HepG2 (cell line): ENCODE results near the gene C21orf58.

ENCODE experiments used
- KLF6 ChIP-seq: IDR thresholded peaks from 2 replicates; pipeline ENCODE4 v1.8.0; 2016; ENCODE audit warnings: missing biosample characterization, missing genetic modification reagents
- NR3C1 ChIP-seq: sonication (generic); formaldehyde crosslinking; IDR thresholded peaks from 2 replicates; pipeline ENCODE4 v1.4.0; 2020; ENCODE audit warnings: missing genetic modification reagents
- RBM22 ChIP-seq: fragments of 200-400 bp; formaldehyde crosslinking; optimal IDR thresholded peaks from 2 replicates; pipeline ENCODE3; 2017; ENCODE audit warnings: mild to moderate bottlenecking, low read length, moderate library complexity
- SP4 ChIP-seq: sonication (generic); formaldehyde crosslinking; IDR thresholded peaks from 2 replicates; pipeline ENCODE4 v1.8.1; 2023; ENCODE audit warnings: mild to moderate bottlenecking, missing genetic modification reagents
- SRF ChIP-seq: IDR thresholded peaks from 2 replicates; pipeline ENCODE4 v1.6.1; 2011; ENCODE audit warnings: mild to moderate bottlenecking, low read depth, low read length, moderate library complexity
- ZNF253 ChIP-seq: sonication (generic); formaldehyde crosslinking; IDR thresholded peaks from 2 replicates; pipeline ENCODE4 v1.8.0; 2022; ENCODE audit warnings: mild to moderate bottlenecking, missing genetic modification reagents, borderline replicate concordance
- ZNF713 ChIP-seq: sonication (generic); formaldehyde crosslinking; IDR thresholded peaks from 2 replicates; pipeline ENCODE4 v1.4.0; 2020; ENCODE audit warnings: mild to moderate bottlenecking, missing genetic modification reagents
- ZNF749 ChIP-seq: sonication (generic); formaldehyde crosslinking; IDR thresholded peaks from 2 replicates; pipeline ENCODE4 v1.8.0; 2022; ENCODE audit warnings: mild to moderate bottlenecking, missing genetic modification reagents, moderate library complexity, borderline replicate concordance
- ZNF773 ChIP-seq: sonication (generic); formaldehyde crosslinking; IDR thresholded peaks from 2 replicates; pipeline ENCODE4 v1.4.0; 2020; ENCODE audit warnings: missing genetic modification reagents, borderline replicate concordance
- TF ChIP-seq, protein P1 (sequence below): sonication (generic); formaldehyde crosslinking; IDR thresholded peaks from 2 replicates; pipeline ENCODE4 v1.4.0; 2020; ENCODE audit warnings: missing genetic modification reagents
- TF ChIP-seq, protein P2 (sequence below): sonication (generic); formaldehyde crosslinking; IDR thresholded peaks from 2 replicates; pipeline ENCODE4 v1.5.0; 2020; ENCODE audit warnings: mild to moderate bottlenecking, missing genetic modification reagents, moderate library complexity

DNA sequence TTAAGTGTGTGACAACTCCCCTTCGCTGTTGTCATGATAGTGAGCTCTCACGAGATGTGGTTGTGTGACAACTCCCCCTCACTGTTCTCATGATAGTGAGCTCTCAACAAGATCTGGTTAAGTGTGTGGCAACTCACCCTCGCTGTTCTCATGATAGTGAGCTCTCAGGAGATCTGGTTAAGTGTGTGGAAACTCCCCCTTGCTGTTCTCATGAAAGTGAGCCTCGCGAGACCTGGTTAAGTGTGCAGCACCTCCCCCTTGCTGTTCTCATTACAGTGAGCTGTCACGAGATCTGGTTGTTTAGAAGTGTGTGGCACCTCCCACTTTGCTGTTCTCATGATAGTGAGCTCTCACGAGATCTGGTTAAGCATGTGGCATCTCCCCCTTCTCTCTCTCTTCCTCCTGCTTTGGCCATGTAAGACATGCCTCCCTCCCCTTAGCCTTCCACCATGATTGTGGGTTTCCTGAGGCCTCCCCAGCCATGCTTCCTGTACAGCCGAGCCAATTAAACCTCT, 70.0 kb downstream of the C21orf58 start:
- TF ChIP-seq, protein P1, sequence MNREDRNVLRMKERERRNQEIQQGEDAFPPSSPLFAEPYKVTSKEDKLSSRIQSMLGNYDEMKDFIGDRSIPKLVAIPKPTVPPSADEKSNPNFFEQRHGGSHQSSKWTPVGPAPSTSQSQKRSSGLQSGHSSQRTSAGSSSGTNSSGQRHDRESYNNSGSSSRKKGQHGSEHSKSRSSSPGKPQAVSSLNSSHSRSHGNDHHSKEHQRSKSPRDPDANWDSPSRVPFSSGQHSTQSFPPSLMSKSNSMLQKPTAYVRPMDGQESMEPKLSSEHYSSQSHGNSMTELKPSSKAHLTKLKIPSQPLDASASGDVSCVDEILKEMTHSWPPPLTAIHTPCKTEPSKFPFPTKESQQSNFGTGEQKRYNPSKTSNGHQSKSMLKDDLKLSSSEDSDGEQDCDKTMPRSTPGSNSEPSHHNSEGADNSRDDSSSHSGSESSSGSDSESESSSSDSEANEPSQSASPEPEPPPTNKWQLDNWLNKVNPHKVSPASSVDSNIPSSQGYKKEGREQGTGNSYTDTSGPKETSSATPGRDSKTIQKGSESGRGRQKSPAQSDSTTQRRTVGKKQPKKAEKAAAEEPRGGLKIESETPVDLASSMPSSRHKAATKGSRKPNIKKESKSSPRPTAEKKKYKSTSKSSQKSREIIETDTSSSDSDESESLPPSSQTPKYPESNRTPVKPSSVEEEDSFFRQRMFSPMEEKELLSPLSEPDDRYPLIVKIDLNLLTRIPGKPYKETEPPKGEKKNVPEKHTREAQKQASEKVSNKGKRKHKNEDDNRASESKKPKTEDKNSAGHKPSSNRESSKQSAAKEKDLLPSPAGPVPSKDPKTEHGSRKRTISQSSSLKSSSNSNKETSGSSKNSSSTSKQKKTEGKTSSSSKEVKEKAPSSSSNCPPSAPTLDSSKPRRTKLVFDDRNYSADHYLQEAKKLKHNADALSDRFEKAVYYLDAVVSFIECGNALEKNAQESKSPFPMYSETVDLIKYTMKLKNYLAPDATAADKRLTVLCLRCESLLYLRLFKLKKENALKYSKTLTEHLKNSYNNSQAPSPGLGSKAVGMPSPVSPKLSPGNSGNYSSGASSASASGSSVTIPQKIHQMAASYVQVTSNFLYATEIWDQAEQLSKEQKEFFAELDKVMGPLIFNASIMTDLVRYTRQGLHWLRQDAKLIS (CRISPR knock-in tag): no peak
- TF ChIP-seq, protein P2, sequence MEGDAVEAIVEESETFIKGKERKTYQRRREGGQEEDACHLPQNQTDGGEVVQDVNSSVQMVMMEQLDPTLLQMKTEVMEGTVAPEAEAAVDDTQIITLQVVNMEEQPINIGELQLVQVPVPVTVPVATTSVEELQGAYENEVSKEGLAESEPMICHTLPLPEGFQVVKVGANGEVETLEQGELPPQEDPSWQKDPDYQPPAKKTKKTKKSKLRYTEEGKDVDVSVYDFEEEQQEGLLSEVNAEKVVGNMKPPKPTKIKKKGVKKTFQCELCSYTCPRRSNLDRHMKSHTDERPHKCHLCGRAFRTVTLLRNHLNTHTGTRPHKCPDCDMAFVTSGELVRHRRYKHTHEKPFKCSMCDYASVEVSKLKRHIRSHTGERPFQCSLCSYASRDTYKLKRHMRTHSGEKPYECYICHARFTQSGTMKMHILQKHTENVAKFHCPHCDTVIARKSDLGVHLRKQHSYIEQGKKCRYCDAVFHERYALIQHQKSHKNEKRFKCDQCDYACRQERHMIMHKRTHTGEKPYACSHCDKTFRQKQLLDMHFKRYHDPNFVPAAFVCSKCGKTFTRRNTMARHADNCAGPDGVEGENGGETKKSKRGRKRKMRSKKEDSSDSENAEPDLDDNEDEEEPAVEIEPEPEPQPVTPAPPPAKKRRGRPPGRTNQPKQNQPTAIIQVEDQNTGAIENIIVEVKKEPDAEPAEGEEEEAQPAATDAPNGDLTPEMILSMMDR (CRISPR knock-in tag): no peak
- TF ChIP-seq RBM22 (no peak), ZNF749 (CRISPR knock-in tag) (no peak), SP4 (CRISPR knock-in tag) (no peak), KLF6 (no peak), NR3C1 (CRISPR knock-in tag) (no peak), SRF (no peak), ZNF713 (CRISPR knock-in tag) (no peak), ZNF773 (CRISPR knock-in tag) (no peak), ZNF253 (CRISPR knock-in tag) (no peak)
